H1 (cell line): ENCODE data around the gene STEAP1B. TPM values are rescaled to one million over a fixed set of nuclear protein-coding genes. Genes with fewer than 3 reads are reported as not detected.

Source experiments
- EGR1 ChIP-seq: IDR thresholded peaks from 2 replicates; pipeline ENCODE4 v1.6.1; 2011; ENCODE audit warnings: low read depth, low read length, borderline replicate concordance
- FOSL1 ChIP-seq: IDR thresholded peaks from 2 replicates; pipeline ENCODE4 v1.6.1; 2011; ENCODE audit warnings: mild to moderate bottlenecking, low read depth, low read length, moderate library complexity; ENCODE audit not compliant: insufficient read depth
- ZNF274 ChIP-seq: IDR thresholded peaks from 2 replicates; pipeline ENCODE4 v1.7.0; 2012; ENCODE audit warnings: low read length, borderline replicate concordance; ENCODE audit errors: extremely low read depth
- polyA plus RNA-seq, 7 experiments: library from polyadenylated mRNA; depleted of rRNA in 3 of 7; stranded (reverse) in 5 of 7; unstranded in 2 of 7; fragments of >200 nt in 5 of 7; fragments of 200-250 nt in 2 of 7; gene quantifications; 1 replicate in 5 of 7; 2 replicates in 1 of 7; 4 replicates in 1 of 7; pipeline versions ENCODE4 v1.2.1 to v1.2.3, GENCODE V29; 2011 to 2013; ENCODE audit warnings: missing spikeins in 2 of 7, mixed read lengths in 2 of 7
- total RNA-seq: library from RNA; stranded (reverse); fragmentation: NEBNext Ultra II Directional; extraction: Animal tissue kit (Norgen Biotek cat#: 25700); gene quantifications from 2 replicates; pipeline ENCODE4 v1.2.1, GENCODE V29; 2021
- TF ChIP-seq, protein P1 (sequence below): fragments of 300-600 bp; sonication (generic); IDR thresholded peaks from 2 replicates; pipeline ENCODE4 v1.7.1; 2012; ENCODE audit warnings: low read length, moderate library complexity, mild to moderate bottlenecking, inconsistent platforms; ENCODE audit not compliant: insufficient replicate concordance

Gene STEAP1B
- total and polyA plus RNA-seq, 2 of the 8 experiments (the other 6 are each of a cell fraction or from before 2014, with no cell fraction given): 5.4 to 8.7 TPM

DNA sequence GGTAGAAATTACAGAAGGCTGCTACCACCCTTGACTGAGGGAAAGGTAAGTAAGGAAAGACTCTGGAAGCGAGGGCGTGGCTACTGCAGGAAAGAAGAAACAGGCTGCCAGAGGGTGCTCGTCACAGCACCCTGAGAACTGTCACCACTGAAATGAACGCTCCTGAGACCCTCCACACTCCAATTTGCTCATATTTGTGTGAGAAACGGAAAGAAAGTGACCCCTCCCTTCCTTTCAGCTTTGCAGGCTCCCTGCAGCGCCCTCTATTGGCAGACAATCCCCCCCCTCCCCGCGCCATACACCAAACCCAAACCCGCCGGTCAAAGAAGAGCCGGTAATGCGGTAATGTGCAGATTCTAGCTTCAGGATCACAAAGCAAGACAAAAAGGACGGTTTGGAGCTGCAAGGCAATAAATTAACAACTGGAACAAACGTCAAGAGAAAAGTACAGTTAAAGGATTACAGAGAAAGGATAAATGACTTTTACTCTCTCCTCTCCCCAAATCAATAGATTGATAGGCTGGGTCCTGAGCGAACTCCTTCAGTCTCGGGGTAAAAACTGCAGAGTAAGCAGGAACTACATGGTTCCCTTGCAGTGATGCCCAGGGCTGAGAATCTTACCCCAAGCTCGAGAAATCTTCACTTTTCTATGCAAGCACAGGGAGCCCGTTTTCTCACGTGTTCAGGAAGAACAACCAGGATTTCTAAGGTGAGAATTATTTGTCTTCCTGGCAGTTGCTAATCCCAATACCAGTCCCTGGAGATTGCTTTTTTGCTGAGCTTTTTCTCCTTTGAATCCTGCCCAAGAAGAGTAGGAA lies 47.6 kb downstream of the STEAP1B start (continued):
- TF ChIP-seq, protein P1, sequence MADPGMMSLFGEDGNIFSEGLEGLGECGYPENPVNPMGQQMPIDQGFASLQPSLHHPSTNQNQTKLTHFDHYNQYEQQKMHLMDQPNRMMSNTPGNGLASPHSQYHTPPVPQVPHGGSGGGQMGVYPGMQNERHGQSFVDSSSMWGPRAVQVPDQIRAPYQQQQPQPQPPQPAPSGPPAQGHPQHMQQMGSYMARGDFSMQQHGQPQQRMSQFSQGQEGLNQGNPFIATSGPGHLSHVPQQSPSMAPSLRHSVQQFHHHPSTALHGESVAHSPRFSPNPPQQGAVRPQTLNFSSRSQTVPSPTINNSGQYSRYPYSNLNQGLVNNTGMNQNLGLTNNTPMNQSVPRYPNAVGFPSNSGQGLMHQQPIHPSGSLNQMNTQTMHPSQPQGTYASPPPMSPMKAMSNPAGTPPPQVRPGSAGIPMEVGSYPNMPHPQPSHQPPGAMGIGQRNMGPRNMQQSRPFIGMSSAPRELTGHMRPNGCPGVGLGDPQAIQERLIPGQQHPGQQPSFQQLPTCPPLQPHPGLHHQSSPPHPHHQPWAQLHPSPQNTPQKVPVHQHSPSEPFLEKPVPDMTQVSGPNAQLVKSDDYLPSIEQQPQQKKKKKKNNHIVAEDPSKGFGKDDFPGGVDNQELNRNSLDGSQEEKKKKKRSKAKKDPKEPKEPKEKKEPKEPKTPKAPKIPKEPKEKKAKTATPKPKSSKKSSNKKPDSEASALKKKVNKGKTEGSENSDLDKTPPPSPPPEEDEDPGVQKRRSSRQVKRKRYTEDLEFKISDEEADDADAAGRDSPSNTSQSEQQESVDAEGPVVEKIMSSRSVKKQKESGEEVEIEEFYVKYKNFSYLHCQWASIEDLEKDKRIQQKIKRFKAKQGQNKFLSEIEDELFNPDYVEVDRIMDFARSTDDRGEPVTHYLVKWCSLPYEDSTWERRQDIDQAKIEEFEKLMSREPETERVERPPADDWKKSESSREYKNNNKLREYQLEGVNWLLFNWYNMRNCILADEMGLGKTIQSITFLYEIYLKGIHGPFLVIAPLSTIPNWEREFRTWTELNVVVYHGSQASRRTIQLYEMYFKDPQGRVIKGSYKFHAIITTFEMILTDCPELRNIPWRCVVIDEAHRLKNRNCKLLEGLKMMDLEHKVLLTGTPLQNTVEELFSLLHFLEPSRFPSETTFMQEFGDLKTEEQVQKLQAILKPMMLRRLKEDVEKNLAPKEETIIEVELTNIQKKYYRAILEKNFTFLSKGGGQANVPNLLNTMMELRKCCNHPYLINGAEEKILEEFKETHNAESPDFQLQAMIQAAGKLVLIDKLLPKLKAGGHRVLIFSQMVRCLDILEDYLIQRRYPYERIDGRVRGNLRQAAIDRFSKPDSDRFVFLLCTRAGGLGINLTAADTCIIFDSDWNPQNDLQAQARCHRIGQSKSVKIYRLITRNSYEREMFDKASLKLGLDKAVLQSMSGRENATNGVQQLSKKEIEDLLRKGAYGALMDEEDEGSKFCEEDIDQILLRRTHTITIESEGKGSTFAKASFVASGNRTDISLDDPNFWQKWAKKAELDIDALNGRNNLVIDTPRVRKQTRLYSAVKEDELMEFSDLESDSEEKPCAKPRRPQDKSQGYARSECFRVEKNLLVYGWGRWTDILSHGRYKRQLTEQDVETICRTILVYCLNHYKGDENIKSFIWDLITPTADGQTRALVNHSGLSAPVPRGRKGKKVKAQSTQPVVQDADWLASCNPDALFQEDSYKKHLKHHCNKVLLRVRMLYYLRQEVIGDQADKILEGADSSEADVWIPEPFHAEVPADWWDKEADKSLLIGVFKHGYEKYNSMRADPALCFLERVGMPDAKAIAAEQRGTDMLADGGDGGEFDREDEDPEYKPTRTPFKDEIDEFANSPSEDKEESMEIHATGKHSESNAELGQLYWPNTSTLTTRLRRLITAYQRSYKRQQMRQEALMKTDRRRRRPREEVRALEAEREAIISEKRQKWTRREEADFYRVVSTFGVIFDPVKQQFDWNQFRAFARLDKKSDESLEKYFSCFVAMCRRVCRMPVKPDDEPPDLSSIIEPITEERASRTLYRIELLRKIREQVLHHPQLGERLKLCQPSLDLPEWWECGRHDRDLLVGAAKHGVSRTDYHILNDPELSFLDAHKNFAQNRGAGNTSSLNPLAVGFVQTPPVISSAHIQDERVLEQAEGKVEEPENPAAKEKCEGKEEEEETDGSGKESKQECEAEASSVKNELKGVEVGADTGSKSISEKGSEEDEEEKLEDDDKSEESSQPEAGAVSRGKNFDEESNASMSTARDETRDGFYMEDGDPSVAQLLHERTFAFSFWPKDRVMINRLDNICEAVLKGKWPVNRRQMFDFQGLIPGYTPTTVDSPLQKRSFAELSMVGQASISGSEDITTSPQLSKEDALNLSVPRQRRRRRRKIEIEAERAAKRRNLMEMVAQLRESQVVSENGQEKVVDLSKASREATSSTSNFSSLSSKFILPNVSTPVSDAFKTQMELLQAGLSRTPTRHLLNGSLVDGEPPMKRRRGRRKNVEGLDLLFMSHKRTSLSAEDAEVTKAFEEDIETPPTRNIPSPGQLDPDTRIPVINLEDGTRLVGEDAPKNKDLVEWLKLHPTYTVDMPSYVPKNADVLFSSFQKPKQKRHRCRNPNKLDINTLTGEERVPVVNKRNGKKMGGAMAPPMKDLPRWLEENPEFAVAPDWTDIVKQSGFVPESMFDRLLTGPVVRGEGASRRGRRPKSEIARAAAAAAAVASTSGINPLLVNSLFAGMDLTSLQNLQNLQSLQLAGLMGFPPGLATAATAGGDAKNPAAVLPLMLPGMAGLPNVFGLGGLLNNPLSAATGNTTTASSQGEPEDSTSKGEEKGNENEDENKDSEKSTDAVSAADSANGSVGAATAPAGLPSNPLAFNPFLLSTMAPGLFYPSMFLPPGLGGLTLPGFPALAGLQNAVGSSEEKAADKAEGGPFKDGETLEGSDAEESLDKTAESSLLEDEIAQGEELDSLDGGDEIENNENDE: peak; percentile 68
- no peak for TF ChIP-seq ZNF274
- TF ChIP-seq EGR1: 0 out of 2 replicates have a peak, but pooled peaks have one; percentile 21
- TF ChIP-seq FOSL1: no peak
- TF ChIP-seq, all 59 proteins: peak for 6
